ENCODE data around the gene DLX3.

The DLX3 gene

DNA sequence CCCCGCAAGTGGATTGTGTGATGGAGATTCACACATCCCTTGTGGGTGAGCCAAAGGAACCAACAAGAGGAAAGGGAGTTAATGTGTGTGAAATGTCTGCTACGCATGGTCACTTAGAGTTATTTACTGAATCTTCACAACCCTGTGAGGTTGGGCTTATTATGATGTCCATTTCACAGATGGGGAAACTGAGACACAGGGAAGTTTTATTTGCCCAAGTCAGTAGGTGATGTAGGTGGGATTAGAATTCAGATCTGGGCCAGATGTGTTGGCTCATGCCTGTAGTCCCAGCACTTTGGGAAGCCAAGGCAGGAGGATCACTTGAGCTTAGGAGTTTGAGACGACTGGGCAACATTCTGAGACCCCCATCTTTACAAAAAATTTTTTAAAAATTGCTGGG lies 37.7 kb downstream of the DLX3 start:
- DNase-seq (ENCODE audit: low spot score): no peak

DNA sequence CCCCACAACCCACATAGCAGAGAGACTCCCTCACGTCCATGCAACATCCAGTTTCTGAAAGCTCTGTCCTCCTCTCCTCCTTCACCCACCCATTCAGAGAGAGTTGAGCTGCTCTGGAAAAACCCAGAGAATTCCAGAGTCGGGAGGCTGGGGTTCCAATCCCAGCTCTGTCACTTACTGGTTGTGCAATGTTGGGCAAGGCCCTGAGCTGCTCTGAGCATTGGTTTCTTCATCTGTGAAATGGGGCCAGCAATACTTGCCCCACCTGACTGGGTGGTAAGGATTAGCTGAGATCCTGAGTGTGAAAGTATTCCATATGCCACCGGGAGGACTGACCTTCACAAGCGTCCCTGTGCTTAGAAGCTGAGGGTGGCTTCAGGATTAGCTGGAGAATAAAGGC lies 38.2 kb downstream of the DLX3 start:
- DNase-seq (ENCODE audit: low spot score): no peak

DNA sequence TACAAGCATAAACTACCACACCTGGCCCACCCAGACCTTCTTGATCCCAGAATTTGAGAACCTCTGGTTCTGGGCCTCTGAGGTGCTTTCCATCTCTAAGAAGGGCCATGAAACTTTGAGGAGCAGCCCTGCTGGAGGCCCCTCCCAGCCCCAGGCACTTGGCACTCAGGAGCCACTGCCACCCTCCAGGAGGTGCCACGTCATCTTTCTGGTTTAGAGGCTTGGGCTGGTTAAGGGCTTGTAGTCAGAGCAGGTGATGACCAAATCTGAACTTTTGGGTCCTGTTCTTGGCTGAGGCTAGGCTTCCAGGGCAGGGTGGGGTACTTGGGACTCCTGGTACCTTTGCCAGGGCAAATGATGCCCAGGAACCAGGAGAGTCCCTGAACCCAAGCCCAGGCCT lies 39.9 kb downstream of the DLX3 start:
- no peak for DNase-seq (ENCODE audit: low spot score)

DNA sequence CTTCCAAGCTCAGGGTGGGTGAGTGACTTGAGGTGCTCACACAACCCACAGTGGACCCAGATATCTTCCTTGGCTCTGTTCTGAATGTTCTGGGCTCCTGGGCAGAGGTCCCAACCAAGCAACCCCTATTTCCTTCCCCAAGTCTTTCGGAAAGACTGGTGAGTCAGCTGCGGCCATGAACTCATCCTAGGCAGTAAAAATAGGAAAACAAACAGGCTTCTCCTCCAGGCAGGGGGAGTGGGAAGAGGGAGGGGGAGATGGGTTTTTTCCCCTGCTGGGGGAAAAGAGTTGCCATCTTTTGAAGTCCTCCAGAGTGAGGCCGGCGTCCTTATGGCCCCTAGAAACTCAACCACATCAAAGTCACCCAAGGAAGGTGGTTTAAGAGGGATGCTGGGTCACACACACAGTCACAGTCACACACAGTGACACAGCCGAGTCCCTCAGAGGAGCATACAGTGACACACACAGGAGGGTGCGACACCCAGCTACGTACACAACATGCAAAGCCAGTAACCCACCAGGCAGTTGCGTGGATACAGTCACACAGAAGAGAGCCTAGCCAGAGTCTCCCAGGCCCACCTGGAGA lies 42.0 kb downstream of the DLX3 start:
- no peak for DNase-seq (ENCODE audit: low spot score)

DNA sequence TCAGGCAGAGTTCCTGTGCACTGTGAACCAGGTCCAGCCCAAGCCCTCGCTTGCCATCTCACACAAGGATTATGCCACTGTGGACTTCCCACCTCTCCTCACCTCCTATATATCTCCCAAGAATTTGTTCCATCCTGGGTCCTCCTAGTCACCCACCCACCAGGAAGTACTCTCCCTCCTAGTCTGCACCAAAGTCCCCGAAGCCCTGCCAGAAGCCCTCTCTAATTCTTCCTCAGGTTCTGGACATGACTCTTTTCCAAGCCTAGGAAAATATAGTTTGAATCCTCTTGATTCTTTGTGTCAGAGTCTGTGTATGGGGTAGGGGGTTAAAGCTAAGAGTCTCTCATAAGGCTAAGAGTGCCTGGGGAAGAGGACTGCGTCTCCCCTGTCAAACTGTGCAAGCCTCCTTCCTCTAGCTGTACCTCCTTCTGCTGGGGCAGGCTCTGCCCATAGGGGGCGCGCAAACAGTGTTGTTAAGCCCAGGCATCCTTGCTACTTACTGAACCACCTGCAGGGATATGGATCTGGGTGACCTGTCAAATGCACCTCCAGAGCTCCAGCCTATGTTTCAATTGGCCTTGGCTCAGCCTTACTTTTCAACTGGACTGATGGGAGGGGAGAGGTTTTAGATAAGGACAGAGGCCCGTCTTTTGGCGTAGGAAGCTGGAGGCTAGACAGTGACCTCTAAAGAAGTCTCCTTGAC lies 42.7 kb downstream of the DLX3 start:
- DNase-seq (ENCODE audit: low spot score): peak; percentile 78

DNA sequence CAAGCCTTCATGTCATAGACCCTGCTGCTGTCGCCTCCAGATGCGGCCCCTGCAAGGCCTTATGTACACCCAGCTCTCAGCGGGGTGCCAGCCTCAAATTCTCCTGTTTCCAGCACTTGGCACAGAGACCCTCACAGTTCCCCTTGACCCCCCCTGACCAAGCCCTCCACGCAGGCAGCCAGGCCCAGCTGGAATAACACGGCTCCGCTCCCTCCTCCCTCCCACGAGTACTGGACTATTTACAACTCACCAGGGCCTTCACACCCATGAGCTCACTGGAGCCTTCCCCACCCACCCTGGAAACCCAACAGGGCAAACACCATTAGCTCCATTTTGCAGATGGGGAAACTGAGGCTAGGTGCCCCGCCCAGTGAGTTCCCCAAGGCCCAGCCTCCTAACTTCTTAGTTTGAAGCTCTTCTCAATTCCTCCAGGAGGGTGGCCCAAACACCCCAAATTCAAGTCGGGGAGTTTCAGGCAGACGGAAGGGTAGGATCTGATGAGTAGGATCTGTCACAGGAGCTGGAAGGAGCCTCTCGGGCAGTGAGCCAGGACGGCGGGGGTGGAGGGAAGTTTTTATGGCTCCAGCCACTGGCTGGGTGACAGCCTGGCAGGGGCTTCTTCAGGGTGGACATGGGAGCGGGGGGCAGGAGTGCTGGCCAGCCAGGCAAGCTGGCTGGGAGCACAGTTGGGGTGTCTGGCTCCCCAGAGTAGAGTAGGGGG lies 43.5 kb downstream of the DLX3 start:
- no peak for DNase-seq (ENCODE audit: low spot score)

DNA sequence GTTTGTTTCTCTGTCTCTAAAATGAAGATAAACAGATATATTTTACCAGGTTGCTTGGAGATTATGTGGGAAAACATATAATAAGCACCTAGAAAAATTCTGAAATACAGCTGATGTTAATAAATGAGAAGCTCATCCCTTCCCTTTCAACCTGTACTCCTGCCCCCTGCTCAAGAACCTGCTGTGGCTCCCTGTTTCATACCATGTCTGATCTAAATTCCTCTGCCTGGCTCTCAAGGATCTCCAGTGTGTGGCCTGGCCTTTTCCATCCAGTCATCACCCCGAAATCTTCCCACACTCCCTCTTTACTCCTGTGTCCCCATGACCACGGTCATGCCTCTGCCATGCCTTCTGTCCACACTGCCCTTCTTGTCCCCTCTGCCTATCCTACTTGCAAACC lies 45.4 kb downstream of the DLX3 start:
- no peak for DNase-seq (ENCODE audit: low spot score)

DNA sequence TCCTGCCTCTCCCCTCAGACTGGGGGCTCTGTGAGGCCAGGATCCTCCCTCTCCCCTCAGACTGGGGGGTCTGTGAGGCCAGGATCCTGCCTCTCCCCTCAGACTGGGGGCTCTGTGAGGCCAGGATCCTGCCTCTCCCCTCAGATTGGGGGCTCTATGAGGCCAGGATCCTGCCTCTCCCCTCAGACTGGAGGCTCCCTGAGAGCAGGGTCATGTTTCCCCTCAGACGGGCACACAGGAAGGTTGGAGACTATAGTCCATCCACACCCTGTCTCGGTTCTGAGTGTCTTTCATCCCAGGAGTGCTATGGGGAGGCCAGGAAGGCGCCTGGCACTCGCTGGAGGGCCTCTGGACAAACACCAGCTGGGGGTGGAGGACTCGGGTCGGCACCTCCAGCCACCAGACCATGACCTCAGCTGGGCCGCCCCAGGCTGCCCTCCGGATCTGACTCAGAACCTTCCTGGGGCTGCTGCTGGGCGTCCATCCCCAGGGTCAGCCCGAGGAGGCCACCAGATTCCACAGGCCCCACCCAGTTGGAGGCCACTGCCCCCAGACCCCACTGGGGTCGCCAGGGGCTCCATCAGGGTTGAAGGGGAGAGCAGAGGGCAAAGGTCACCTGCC lies 48.0 kb downstream of the DLX3 start:
- DNase-seq (ENCODE audit: low spot score): no peak

DNA sequence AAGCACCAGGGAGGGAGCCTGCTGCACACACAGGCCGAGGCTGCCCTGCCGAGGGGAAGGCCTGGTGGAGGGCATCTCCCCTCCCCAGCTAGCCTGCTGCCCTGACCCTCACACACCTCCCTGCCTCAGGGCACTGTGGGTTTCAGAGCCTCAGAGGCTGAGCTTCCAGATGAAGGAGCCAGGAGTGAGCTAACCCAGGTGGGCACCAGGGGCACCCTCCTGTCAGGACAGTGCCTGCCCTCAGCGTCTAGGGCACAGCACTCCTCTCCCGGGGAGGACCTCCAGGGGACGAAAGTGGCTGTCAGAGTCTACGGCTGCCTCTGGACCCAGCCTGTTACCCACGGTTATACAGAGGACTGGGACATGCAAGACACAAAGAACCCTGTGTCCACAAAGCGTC lies 48.8 kb downstream of the DLX3 start:
- no peak for DNase-seq (ENCODE audit: low spot score)

DNA sequence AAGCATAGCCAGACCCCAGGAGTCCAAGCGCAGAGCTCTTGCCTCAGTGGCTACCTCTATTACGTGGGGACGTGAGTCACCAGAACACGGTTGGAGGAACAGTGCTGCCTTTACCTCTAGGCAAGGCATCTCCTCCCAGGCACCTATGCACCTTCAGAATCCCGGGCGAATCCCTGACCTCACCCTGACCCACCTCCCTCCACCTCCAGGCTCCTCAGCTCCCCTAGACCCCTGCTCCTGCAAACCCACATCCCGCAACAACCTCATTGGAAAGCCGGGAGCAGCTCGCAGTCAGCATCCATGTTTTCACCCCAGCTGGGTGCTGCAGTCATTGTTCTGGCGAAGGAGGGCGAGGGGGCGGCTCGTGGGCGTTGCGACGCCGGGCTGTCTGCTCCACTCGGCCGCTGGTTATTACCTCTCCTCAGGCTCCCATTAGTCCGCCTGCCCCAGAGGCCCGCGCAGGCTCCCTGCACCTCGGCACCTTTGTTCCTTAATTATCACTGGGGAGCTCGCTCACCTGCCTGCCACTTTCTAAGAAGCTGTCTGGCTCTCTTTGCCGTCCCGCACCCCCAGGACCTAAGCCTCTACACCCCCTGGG lies 50.7 kb downstream of the DLX3 start:
- no peak for DNase-seq (ENCODE audit: low spot score)

DNA sequence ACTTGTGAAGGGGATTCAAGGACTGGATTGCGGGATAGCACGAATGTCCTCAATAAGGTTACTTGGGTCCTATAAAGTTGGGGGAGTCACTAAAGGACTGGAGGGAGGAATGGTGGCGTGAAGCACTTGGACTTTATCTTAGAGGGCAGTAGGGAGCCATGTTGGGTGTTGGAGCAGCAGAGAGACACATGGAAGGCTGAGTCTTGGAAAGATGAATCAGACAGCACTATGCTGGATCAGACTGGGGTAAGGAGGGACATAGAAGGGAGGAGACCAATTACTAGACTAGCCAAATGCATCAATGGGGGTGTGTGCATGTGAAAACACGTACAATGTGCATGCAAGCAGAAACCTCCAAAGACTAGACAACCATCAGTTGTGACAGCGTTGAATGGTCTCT lies 52.1 kb downstream of the DLX3 start:
- DNase-seq (ENCODE audit: low spot score): no peak

DNA sequence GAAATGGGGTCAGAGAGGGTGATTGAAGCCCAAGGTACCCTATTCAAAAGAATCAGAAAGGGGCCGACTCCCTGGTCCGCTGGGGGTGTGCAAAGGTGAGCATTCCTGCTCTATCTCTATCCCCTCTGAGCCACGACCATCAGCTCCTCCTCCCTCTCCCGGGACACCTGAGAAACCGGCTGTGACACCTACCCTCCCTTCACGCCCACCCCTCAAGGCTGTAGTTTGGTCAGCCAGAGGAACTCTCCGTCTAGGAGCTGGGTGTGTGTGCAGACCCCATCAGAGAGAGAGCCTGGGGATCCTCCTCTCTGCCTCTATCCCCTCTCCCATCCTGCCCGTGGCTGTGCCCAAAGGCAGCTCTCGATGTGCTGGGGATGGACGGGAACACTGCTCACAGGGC lies 53.6 kb downstream of the DLX3 start:
- DNase-seq (ENCODE audit: low spot score): no peak
